ENCODE data around the gene TNF.
A peak's percentile ranks its signal among the peaks of the same experiment; 100 is the strongest.
"Not testable (repeated sequence)": the region's sequence is repeated elsewhere in the genome, so short reads cannot be mapped to it uniquely, and the experiment has no call there.

TNF gene

GRCh38 chr6:31588871-31589650 is 13.7 kb downstream of the TNF start:
- DNase-seq: no peak

- not testable (repeated sequence) for DNase-seq
Observed at GRCh38 chr6:31590691-31591090, 15.3 kb downstream of the TNF start.

- DNase-seq: no peak
Observed at GRCh38 chr6:31592396-31592771, 17.0 kb downstream of the TNF start.

- DNase-seq: peak; percentile 82
Observed at GRCh38 chr6:31597006-31597405, 21.6 kb downstream of the TNF start.

GRCh38 chr6:31607317-31607716 is 32.0 kb downstream of the TNF start:
- no peak for DNase-seq

GRCh38 chr6:31609519-31610406 is 34.4 kb downstream of the TNF start:
- peak; percentile 53 for DNase-seq

GRCh38 chr6:31610968-31611367 is 35.6 kb downstream of the TNF start:
- no peak for DNase-seq

- no peak for DNase-seq
Observed at GRCh38 chr6:31614075-31614619, 38.8 kb downstream of the TNF start.

GRCh38 chr6:31614684-31615578 is 39.6 kb downstream of the TNF start, which contains the start of gene AIF1:
TSS of gene AIF1 (plus strand) at chr6:31615234. CDS start at chr6:31615330, 96 bp downstream.
- DNase-seq: peak; percentile 71

GRCh38 chr6:31615748-31616147 is 40.4 kb downstream of the TNF start:
- peak; percentile 84 for DNase-seq

- DNase-seq: no peak
Observed at GRCh38 chr6:31617010-31617409, 41.6 kb downstream of the TNF start.

GRCh38 chr6:31619805-31620585 is 44.6 kb downstream of the TNF start:
- peak; percentile 100 for DNase-seq

GRCh38 chr6:31620586-31621319 is 45.4 kb downstream of the TNF start, which contains the start of gene PRRC2A:
TSS of gene PRRC2A (plus strand) at chr6:31620715. CDS start at chr6:31622790, 2,075 bp downstream.
- DNase-seq: peak; percentile 93

GRCh38 chr6:31621320-31621939 is 46.1 kb downstream of the TNF start:
- peak; percentile 58 for DNase-seq

GRCh38 chr6:31621991-31622390 is 46.6 kb downstream of the TNF start:
- DNase-seq: no peak

- DNase-seq: no peak
Observed at GRCh38 chr6:31622684-31623091, 47.3 kb downstream of the TNF start.

GRCh38 chr6:31624070-31624469 is 48.7 kb downstream of the TNF start:
- DNase-seq: no peak

- no peak for DNase-seq
Observed at GRCh38 chr6:31626952-31627351, 51.6 kb downstream of the TNF start.

GRCh38 chr6:31627690-31628287 is 52.4 kb downstream of the TNF start:
- no peak for DNase-seq

Data from OCI-M1 (cell line).